Keratinocyte (primary cell): Measurements from ENCODE around the gene SPRY4.

Source experiments
- EZH2 ChIP-seq: IDR thresholded peaks from one replicate; pipeline ENCODE4 v1.6.1; 2012; ENCODE audit warnings: inconsistent platforms, mild to moderate bottlenecking, low read length, moderate library complexity
- TF ChIP-seq, protein P1 (sequence below), 3 experiments: IDR thresholded peaks in 1 of 3; conservative IDR thresholded peaks in 1 of 3; optimal IDR thresholded peaks in 1 of 3; 2 replicates in 2 of 3; 3 replicates in 1 of 3; pipeline versions ENCODE3 to v1.5.1; 2011; ENCODE audit warnings: low read length in 3 of 3, mild to moderate bottlenecking in 3 of 3, moderate library complexity in 2 of 3, control low read depth in 1 of 3, inconsistent platforms in 1 of 3; ENCODE audit not compliant: insufficient read depth in 2 of 3; ENCODE audit errors: extremely low read depth in 1 of 3

DNA sequence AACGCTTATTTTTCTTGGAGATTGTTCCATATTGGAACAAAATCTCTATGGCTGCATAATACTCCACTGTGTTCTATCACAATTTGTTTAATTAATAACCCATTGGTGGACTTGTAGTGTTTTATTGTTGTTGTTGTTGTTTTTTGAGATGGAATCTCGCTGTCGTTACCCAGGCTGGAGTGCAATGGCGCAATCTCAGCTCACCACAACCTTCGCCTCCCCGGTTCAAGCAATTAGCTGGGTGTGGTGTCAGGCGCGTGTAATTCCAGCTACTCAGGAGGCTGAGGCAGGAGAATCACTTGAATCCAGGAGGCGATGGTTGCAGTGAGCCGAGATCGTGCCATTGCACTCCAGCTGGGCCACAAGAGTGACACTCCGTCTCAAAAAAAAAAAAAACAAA, 38.7 kb downstream of the SPRY4 start:
- TF ChIP-seq EZH2: no peak
- TF ChIP-seq, protein P1, sequence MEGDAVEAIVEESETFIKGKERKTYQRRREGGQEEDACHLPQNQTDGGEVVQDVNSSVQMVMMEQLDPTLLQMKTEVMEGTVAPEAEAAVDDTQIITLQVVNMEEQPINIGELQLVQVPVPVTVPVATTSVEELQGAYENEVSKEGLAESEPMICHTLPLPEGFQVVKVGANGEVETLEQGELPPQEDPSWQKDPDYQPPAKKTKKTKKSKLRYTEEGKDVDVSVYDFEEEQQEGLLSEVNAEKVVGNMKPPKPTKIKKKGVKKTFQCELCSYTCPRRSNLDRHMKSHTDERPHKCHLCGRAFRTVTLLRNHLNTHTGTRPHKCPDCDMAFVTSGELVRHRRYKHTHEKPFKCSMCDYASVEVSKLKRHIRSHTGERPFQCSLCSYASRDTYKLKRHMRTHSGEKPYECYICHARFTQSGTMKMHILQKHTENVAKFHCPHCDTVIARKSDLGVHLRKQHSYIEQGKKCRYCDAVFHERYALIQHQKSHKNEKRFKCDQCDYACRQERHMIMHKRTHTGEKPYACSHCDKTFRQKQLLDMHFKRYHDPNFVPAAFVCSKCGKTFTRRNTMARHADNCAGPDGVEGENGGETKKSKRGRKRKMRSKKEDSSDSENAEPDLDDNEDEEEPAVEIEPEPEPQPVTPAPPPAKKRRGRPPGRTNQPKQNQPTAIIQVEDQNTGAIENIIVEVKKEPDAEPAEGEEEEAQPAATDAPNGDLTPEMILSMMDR (optimal IDR thresholded peaks at IDR 0.05 in 1 of 3, IDR thresholded peaks at IDR 0.05 in 1 of 3, conservative IDR thresholded peaks at IDR 0.05 in 1 of 3; ENCODE audit: extremely low read depth in 1 of 3, insufficient read depth in 2 of 3, low read length in 3 of 3): no peak
